Fibroblast of villous mesenchyme (primary cell): Measurements from ENCODE around the gene GALR1. TPM values are rescaled to one million over a fixed set of nuclear protein-coding genes. Genes with fewer than 3 reads are reported as not detected.
A peak's percentile ranks its signal among the peaks of the same experiment; 100 is the strongest.

ENCODE experiments used
- DNase-seq: peaks from one replicate; pipeline ENCODE4 v3.0.0-alpha.2; 2010; ENCODE audit warnings: low read depth
- H3K4me3 ChIP-seq: 2 replicates; pipeline ENCODE4 v1.5.1; 2011; ENCODE audit warnings: low read depth, mild to moderate bottlenecking, low read length
- total RNA-seq: library from RNA; depleted of rRNA; stranded (reverse); fragments of >200 nt; gene quantifications from 2 replicates; pipeline ENCODE4 v1.2.3, GENCODE V29; 2012
- TF ChIP-seq, protein P1 (sequence below): IDR thresholded peaks from 2 replicates; pipeline ENCODE4 v1.5.1; 2012; ENCODE audit warnings: low read depth, mild to moderate bottlenecking, low read length; ENCODE audit not compliant: insufficient read depth

Gene GALR1
- total RNA-seq, 1 donor, result not detected

DNA sequence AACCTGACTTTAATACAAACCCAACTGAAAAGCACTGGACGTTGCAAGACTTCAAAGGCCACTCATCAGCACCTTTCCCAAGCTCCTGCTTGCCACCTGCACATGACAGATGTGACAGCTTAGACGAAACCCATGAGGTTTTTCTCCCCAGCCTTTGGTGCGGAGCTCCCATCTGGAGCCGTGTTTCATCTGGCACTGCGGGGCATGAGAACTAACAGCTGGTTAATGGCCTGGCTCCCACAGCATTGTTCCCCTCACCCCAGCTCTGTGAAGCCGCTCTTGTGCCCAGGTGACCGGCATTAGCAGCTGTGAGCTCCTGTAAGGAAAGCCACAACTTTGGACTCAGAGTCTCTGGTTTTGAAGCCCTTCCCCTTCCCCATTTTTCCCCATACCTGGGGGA is 50.9 kb downstream of the GALR1 start:
- no peak overlapping the region for H3K4me3 ChIP-seq
- DNase-seq, result no peak
- TF ChIP-seq, protein P1, sequence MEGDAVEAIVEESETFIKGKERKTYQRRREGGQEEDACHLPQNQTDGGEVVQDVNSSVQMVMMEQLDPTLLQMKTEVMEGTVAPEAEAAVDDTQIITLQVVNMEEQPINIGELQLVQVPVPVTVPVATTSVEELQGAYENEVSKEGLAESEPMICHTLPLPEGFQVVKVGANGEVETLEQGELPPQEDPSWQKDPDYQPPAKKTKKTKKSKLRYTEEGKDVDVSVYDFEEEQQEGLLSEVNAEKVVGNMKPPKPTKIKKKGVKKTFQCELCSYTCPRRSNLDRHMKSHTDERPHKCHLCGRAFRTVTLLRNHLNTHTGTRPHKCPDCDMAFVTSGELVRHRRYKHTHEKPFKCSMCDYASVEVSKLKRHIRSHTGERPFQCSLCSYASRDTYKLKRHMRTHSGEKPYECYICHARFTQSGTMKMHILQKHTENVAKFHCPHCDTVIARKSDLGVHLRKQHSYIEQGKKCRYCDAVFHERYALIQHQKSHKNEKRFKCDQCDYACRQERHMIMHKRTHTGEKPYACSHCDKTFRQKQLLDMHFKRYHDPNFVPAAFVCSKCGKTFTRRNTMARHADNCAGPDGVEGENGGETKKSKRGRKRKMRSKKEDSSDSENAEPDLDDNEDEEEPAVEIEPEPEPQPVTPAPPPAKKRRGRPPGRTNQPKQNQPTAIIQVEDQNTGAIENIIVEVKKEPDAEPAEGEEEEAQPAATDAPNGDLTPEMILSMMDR, result no peak

DNA sequence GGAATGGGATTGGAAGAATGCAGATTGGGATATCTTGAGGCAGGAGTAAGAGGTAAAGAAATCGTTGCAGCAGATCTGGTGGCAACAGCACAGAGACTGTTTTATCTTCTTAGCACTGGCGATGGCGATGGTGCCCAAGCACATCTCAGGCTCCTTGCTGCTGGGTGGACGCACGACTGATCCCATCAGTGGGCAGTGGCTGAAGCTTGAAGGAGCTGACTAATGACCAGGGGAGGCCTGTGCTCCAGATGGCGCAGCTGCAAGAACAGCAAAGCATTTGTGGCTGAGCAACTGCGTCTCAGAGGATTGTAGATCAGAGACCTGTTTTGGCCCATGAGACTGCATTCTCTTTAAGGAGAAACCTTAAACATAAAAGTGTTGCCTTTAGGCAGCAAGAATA is 54.6 kb downstream of the GALR1 start:
- TF ChIP-seq, protein P1, result no peak
- DNase-seq, result no peak
- no peak overlapping the region for H3K4me3 ChIP-seq

DNA sequence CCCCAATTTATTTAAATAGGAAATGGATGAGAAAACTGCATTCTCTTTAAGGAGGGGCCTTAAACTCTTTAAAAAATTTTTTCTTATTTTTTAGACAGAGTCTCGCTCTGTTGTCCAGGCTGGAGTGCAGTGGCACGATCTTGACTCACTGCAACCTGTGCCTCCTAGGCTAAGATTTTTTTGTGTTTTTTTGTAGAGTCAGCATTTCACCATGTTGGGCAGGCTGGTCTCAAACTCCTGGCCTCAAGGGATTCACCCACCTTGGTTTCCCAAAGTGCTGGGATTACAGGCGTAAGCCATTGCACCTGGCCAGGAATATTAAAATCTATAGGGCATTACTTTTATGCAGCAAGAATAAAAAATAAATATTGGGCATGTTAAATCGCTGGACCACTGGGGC is 56.0 kb downstream of the GALR1 start:
- TF ChIP-seq, protein P1, result no peak
- DNase-seq, result no peak
- no peak overlapping the region for H3K4me3 ChIP-seq

DNA sequence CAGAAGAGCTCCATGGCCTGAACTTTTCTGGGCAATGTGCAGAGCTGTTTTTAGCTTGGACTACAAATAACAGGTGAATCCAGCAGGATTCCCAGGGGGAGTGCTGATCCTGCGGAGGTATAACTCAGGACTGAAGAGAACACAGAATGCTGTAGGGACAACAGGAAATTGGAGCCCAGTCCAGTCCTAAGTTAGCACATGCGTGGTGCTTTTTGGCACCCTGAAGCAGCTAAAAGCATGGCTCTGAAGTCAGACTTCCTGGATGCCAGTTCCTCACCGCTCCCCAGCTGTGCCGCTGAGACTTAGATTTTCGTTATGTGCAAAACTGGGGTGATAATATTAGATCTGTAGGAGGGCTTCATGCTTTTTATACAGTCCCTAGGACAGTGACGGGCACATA is 58.6 kb downstream of the GALR1 start:
- H3K4me3 ChIP-seq, result no peak overlapping the region
- TF ChIP-seq, protein P1, result no peak

DNA sequence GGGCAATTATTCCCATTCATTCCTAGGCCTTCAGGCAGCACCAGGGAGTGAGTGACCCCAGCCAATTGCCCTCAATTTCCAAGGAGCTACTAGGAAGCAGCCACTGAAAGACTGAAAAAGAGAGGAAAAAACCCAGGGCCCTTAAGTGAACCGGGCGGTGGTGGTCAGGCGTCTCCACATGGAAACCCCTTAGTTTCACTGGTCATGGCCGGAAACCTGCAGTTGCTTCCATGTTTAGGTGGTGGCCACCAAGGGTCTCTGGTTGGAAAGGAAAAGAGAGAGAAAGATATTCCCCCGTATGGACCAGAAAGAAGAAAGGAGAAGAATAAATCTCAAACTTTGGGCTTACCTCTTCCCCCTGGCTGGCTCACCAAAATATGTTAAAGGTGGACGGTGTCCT is 64.9 kb downstream of the GALR1 start:
- TF ChIP-seq, protein P1, result peak; percentile 16
- H3K4me3 ChIP-seq, result peak overlapping the region; percentile 26
- DNase-seq, result peak; percentile 1

More for the DNA sequence above, 58.6 kb downstream of the GALR1 start:
- no peak for DNase-seq

DNA sequence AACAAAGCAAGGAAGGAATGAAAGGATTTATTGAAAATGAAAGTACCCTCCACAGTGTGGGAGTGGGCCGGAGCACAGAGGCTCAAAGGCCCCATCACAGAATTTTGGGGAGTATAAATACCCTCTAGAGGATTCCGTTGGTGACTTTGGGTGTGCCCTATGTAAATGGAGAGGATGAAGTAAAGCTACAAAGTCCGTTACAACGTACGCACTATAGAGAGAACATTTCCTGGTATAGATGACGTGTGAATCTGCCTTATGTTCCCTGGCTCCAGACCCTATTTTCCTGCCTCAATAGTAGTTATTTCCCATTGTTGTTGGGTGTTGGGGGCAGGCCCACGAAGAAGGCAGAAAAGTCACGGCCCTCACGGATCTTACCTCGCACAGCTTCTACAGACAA is 65.3 kb downstream of the GALR1 start:
- TF ChIP-seq, protein P1, result no peak
- peak overlapping the region; percentile 26 for H3K4me3 ChIP-seq
- DNase-seq, result no peak

DNA sequence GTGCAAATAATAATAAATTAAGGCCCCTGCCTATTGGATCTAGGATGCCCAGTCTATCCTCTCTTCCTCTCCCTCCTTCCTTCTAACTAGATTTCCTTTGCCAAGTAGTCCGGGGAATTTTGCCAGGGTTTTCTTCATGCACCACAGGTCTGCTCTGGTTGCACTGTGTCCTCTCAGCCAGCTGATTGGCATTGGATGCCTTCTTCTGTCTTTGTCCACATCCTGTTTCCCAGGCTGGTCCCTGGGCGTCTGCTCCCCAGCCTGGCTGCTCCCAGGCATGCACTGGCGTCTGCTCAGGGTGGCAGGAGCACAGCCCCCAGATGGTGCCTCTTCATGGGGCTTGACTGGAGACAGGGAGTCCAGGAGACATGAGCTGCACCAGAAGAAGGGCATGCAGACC is 66.4 kb downstream of the GALR1 start:
- TF ChIP-seq, protein P1, result no peak
- no peak overlapping the region for H3K4me3 ChIP-seq
- DNase-seq, result no peak
